Measurements from ENCODE around the gene CDX1.

The CDX1 gene

GRCh38 chr5:150141544-150142184, 24.9 kb upstream of the CDX1 start:
- Histone ChIP-seq H3K27ac (no peak overlapping the region), H3K9me3 (no peaks in the 10 kb centered on the region)

GRCh38 chr5:150142185-150142958, 24.2 kb upstream of the CDX1 start:
- no peak for TF ChIP-seq CTCF (IDR thresholded peaks at IDR 0.05)
- Histone ChIP-seq H3K9me3 (no peaks in the 10 kb centered on the region), H3K27ac (peak overlapping the region; percentile 66), H3K36me3 (no peaks in the 10 kb centered on the region), H3K4me1 (ENCODE audit: control insufficient read depth in 1 of 2, insufficient read depth in 1 of 2, low read depth in 1 of 2, low read length in 1 of 2) (peaks cover 8 to 10% of the 10 kb centered on the region in 2 experiments), H3K27me3 (no peaks in the 10 kb centered on the region), H3K4me3 (ENCODE audit: low read depth in 1 of 2, low read length in 1 of 2) (peak overlapping the region in 1 of 2 experiments; percentile 42)

More at GRCh38 chr5:150141544-150142184, 24.9 kb upstream of the CDX1 start:
- Histone ChIP-seq H3K27me3 (no peaks in the 10 kb centered on the region), H3K4me1 (ENCODE audit: control insufficient read depth in 1 of 2, insufficient read depth in 1 of 2, low read depth in 1 of 2, low read length in 1 of 2) (peaks cover 8 to 10% of the 10 kb centered on the region in 2 experiments), H3K4me3 (ENCODE audit: low read depth in 1 of 2, low read length in 1 of 2) (no peak overlapping the region), H3K36me3 (no peaks in the 10 kb centered on the region)
- TF ChIP-seq CTCF (IDR thresholded peaks at IDR 0.05), result no peak

GRCh38 chr5:150142959-150143349, 23.6 kb upstream of the CDX1 start:
- no peaks in the 10 kb centered on the region for H3K36me3 ChIP-seq
- H3K9me3 ChIP-seq, result no peaks in the 10 kb centered on the region
- peak overlapping the region; percentile 66 for H3K27ac ChIP-seq
- peak overlapping the region in 1 of 2 experiments; percentile 42 for H3K4me3 ChIP-seq (ENCODE audit: low read depth in 1 of 2, low read length in 1 of 2)
- no peaks in the 10 kb centered on the region for H3K27me3 ChIP-seq
- TF ChIP-seq CTCF (IDR thresholded peaks at IDR 0.05), result no peak
- peaks cover 8 to 10% of the 10 kb centered on the region in 2 experiments for H3K4me1 ChIP-seq (ENCODE audit: control insufficient read depth in 1 of 2, insufficient read depth in 1 of 2, low read depth in 1 of 2, low read length in 1 of 2)

- peak overlapping the region; percentile 66 for H3K27ac ChIP-seq
- H3K4me3 ChIP-seq (ENCODE audit: low read depth in 1 of 2, low read length in 1 of 2), result no peak overlapping the region
Observed at GRCh38 chr5:150143350-150144245, 23.0 kb upstream of the CDX1 start.

More at GRCh38 chr5:150143350-150144245, 23.0 kb upstream of the CDX1 start:
- Histone ChIP-seq H3K9me3 (no peaks in the 10 kb centered on the region), H3K27me3 (no peaks in the 10 kb centered on the region), H3K36me3 (no peaks in the 10 kb centered on the region), H3K4me1 (ENCODE audit: control insufficient read depth in 1 of 2, insufficient read depth in 1 of 2, low read depth in 1 of 2, low read length in 1 of 2) (peaks cover 8 to 10% of the 10 kb centered on the region in 2 experiments)
- TF ChIP-seq CTCF (IDR thresholded peaks at IDR 0.05), result no peak

Data from neutrophil (primary cell).